IPS-NIHi7 (cell line): ENCODE measurements around the gene ADRA2A.

Experiments used
- DNase-seq: peaks from one replicate; pipeline ENCODE4 v3.0.0; 2012; ENCODE audit warnings: mixed read lengths; ENCODE audit errors: extremely low spot score

Gene ADRA2A

GRCh38 chr10:111076682-111077478, at the start of gene ADRA2A:
TSS of gene ADRA2A (plus strand) at chr10:111077029. CDS start at chr10:111077997, 968 bp downstream.
- DNase-seq = peak; percentile 68

DNA sequence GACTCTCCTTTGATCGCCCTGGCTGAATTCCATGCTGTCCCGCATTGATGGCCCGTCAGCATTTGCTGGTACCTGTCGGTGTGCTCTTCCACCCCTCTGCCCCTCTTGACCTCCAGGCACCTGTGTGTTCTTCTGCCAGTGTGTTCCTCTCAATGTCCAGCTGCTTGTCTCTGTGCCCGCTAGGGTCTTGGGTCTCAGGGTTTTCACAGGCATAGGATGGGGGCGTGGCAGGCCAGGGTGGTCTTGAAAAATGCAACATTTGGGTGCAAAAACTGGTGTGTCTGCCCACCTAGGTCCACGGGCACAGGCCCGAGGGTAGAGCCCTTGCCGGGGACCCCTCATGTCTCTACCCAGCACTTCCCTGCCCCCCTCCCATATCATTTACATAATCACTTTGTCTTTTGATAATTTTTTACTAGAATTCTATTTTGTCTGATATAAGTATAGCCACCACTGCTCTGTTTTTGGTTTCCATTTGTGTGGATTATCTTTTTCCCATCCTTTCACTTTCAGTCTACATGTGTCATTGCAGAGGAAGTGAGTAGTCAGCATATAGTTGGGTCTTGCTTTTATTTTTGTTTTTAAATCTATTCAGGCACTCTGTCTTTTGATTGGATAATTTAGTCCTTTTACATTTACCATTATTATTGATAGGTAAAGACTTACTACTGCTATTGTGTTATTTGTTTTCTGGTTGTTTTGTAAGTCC, 46.6 kb upstream of the ADRA2A start:
- no peak for DNase-seq

- DNase-seq = no peak
Measured at GRCh38 chr10:111034598-111035310, 42.1 kb upstream of the ADRA2A start.

DNA sequence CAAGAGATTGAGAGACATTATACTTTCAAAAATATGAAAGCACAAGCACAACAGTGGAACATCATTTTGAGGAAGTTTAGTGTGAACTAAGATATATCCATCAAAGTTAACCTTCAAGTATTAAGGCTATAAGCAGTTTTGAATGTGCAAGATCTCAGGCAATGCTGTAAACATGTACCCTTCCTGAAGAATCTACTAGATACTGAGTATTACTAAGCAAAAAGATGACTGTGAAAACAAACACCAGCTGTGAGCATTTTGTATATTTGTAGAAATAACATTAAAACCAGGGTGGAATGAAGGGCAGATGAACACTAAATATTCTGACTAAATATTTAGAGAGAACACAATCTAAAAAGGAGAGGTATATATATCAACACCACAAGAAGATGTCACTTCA, 41.3 kb upstream of the ADRA2A start:
- DNase-seq = no peak

DNA sequence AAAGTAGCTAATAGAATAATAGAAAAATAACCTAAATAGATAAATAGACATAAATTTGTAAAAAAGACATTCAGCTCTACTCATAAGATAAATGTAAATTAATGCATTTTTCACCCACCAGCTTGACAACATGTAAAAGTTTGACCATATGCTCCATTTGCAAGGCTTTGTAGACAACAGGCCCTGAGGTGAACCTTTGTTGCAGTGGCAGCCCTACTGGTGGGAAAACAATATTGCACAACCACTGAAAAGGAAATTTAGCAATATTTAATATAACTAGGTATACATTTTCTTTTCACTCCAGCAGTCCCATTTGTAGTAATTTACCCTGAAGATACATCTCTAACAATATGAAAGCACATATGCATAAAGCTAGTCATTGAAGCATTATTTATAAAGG, 39.0 kb upstream of the ADRA2A start:
- DNase-seq = no peak

- DNase-seq = no peak
Measured at GRCh38 chr10:111039522-111039921, 37.3 kb upstream of the ADRA2A start.

- DNase-seq = no peak
Measured at GRCh38 chr10:111057006-111057405, 19.8 kb upstream of the ADRA2A start.

- no peak for DNase-seq
Measured at GRCh38 chr10:111063471-111063870, 13.4 kb upstream of the ADRA2A start.

GRCh38 chr10:111072232-111072631, 4.6 kb upstream of the ADRA2A start:
- no peak for DNase-seq

- no peak for DNase-seq
Measured at GRCh38 chr10:111075577-111076185, 1.1 kb upstream of the ADRA2A start.

GRCh38 chr10:111076191-111076681, 593 bp upstream of the ADRA2A start:
- peak; percentile 95 for DNase-seq

DNA sequence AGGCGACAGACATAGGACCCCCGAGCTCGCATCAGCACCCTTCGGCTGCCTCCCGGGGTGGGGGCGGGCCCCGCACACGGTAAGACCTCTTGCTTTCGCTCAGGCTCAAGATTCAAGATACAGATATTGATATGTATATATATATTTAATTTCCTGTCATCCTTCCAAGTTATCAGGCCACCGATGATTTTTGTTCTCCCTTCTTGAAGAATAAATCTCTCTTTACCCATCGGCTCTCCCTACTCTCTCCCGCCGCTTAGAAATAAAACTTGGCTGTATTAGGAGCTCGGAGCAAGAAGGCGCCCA, 603 bp downstream of the ADRA2A start:
- no peak for DNase-seq

GRCh38 chr10:111077785-111078504, 1.1 kb downstream of the ADRA2A start:
- DNase-seq = no peak

GRCh38 chr10:111078505-111079185, 1.8 kb downstream of the ADRA2A start:
- no peak for DNase-seq

DNA sequence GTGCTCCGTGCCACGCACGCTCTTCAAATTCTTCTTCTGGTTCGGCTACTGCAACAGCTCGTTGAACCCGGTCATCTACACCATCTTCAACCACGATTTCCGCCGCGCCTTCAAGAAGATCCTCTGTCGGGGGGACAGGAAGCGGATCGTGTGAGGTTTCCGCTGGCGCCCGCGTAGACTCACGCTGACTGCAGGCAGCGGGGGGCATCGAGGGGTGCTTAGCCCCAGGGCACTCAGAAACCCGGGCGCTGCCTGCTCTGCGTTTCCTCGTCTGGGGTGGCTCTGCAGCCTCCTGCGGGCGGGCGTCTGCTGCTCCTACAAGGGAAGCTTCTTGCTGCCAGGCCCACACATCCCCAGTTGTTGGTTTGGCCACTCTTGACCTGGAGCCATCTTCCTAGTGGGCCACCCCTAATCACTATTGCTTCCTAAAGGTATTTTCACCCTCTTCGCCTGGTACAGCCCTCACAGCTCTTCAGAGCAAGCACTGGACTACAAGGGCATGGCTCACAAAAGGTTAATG, 2.5 kb downstream of the ADRA2A start:
- DNase-seq = no peak

DNA sequence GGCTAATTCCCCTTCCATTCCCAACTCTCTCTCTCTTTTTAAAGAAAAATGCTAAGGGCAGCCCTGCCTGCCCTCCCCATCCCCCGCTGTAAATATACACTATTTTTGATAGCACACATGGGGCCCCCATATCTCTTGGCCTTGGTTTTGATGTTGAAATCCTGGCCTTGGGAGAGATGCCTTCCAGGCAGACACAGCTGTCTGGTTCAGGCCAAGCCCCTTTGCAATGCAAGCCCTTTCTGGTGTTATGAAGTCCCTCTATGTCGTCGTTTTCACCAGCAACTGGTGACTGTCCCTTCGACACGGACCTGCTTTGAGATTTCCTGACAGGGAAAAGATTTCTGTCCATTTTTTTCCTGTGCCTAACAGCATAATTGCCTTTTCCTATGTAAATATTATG, 3.0 kb downstream of the ADRA2A start:
- no peak for DNase-seq

DNA sequence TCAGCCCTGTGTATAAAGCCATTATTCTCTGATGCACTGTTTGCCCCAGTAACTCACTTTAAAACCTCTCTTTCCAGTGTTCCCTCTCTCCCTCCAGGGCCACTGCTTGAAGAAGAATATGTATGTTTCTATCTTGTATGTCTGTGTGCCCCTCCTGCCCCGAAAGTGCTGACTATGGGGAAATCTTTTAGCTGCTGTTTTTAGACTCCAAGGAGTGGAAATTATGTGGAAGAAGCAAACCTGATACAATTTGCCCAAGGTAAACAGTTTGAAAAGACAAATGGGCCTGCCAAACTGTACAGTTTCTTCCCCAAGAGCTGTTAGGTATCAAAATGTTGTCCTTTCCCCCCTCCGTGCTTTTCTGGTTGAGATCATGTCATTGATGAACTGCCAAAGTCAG, 3.4 kb downstream of the ADRA2A start:
- no peak for DNase-seq

- DNase-seq = no peak
Measured at GRCh38 chr10:111081595-111081994, 4.8 kb downstream of the ADRA2A start.

- no peak for DNase-seq
Measured at GRCh38 chr10:111082102-111082975, 5.5 kb downstream of the ADRA2A start.
